ENCODE results near the gene DPP6. TPM values are rescaled to one million over a fixed set of nuclear protein-coding genes. Genes with fewer than 3 reads are reported as not detected.

DPP6 gene
- total RNA-seq, 1 donor from 2014 or later, result 0.39 TPM

- Histone ChIP-seq H3K4me2 (no peak overlapping the region), H2AFZ (replicated peaks) (no peak overlapping the region), H3K27me3 (no peaks in the 10 kb centered on the region), H4K20me1 (ENCODE audit: low read depth) (no peaks in the 10 kb centered on the region), H3K27ac (no peak overlapping the region), H3K4me1 (no peaks in the 10 kb centered on the region), H3K4me3 (no peak overlapping the region), H3F3A (ENCODE audit: low read depth) (peaks cover 10% of the 10 kb centered on the region), H3K79me2 (ENCODE audit: low read depth) (no peaks in the 10 kb centered on the region), H3K9me3 (ENCODE audit: low read depth) (no peaks in the 10 kb centered on the region), H3K36me3 (no peaks in the 10 kb centered on the region), H3K9ac (no peak overlapping the region)
- TF ChIP-seq CTCF (IDR thresholded peaks at IDR 0.05) (no peak), EZH2 (IDR thresholded peaks at IDR 0.05) (no peak), EZH2phosphoT487 (IDR thresholded peaks at IDR 0.05) (no peak)
- peaks cover 3% of the 10 kb centered on the region for H3K27me3 Mint-ChIP-seq (ENCODE audit: insufficient read depth, low read depth)
- no peaks in the 10 kb centered on the region for H3K36me3 Mint-ChIP-seq
- H3K9me3 Mint-ChIP-seq, result no peaks in the 10 kb centered on the region
- DNase-seq (ENCODE audit: low spot score), result no peak
- H3K4me1 Mint-ChIP-seq, result peaks cover 2% of the 10 kb centered on the region
- no peak overlapping the region for H3K27ac Mint-ChIP-seq
- no peak overlapping the region for H3K4me3 Mint-ChIP-seq
Observed at GRCh38 chr7:154576604-154577003, 524.4 kb downstream of the DPP6 start.

- H3K27ac Mint-ChIP-seq, result no peak overlapping the region
Observed at GRCh38 chr7:154577141-154577873, 525.1 kb downstream of the DPP6 start.

GRCh38 chr7:154578336-154578735, 526.1 kb downstream of the DPP6 start:
- H2AFZ ChIP-seq (replicated peaks), result no peak overlapping the region
- Mint-ChIP-seq H3K4me3 (no peak overlapping the region), H3K36me3 (no peaks in the 10 kb centered on the region), H3K4me1 (peaks cover 2% of the 10 kb centered on the region), H3K27ac (no peak overlapping the region), H3K27me3 (ENCODE audit: insufficient read depth, low read depth) (peaks cover 3% of the 10 kb centered on the region), H3K9me3 (no peaks in the 10 kb centered on the region)
- no peak overlapping the region for H3K27ac ChIP-seq
- no peak overlapping the region for H3K9ac ChIP-seq
- no peaks in the 10 kb centered on the region for H3K4me1 ChIP-seq
- TF ChIP-seq CTCF (IDR thresholded peaks at IDR 0.05), result no peak
- TF ChIP-seq EZH2 (IDR thresholded peaks at IDR 0.05), result no peak
- no peak for TF ChIP-seq EZH2phosphoT487 (IDR thresholded peaks at IDR 0.05)
- H3K36me3 ChIP-seq, result no peaks in the 10 kb centered on the region
- no peak overlapping the region for H3K4me3 ChIP-seq
- no peaks in the 10 kb centered on the region for H3K79me2 ChIP-seq (ENCODE audit: low read depth)
- no peak overlapping the region for H3K4me2 ChIP-seq
- H3K9me3 ChIP-seq (ENCODE audit: low read depth), result no peaks in the 10 kb centered on the region
- H3K27me3 ChIP-seq, result no peaks in the 10 kb centered on the region
- DNase-seq (ENCODE audit: low spot score), result no peak
- no peaks in the 10 kb centered on the region for H4K20me1 ChIP-seq (ENCODE audit: low read depth)
- H3F3A ChIP-seq (ENCODE audit: low read depth), result peaks cover 10% of the 10 kb centered on the region

More at GRCh38 chr7:154577141-154577873, 525.1 kb downstream of the DPP6 start:
- Histone ChIP-seq H3K4me1 (no peaks in the 10 kb centered on the region), H3K27me3 (no peaks in the 10 kb centered on the region), H3K36me3 (no peaks in the 10 kb centered on the region), H3K27ac (no peak overlapping the region), H2AFZ (replicated peaks) (no peak overlapping the region), H3F3A (ENCODE audit: low read depth) (peaks cover 10% of the 10 kb centered on the region), H3K4me2 (no peak overlapping the region), H3K4me3 (no peak overlapping the region), H4K20me1 (ENCODE audit: low read depth) (no peaks in the 10 kb centered on the region), H3K79me2 (ENCODE audit: low read depth) (no peaks in the 10 kb centered on the region), H3K9ac (no peak overlapping the region), H3K9me3 (ENCODE audit: low read depth) (no peaks in the 10 kb centered on the region)
- H3K36me3 Mint-ChIP-seq, result no peaks in the 10 kb centered on the region
- TF ChIP-seq CTCF (IDR thresholded peaks at IDR 0.05) (no peak), EZH2phosphoT487 (IDR thresholded peaks at IDR 0.05) (no peak), EZH2 (IDR thresholded peaks at IDR 0.05) (no peak)
- no peaks in the 10 kb centered on the region for H3K9me3 Mint-ChIP-seq
- H3K4me3 Mint-ChIP-seq, result no peak overlapping the region
- peaks cover 3% of the 10 kb centered on the region for H3K27me3 Mint-ChIP-seq (ENCODE audit: insufficient read depth, low read depth)
- H3K4me1 Mint-ChIP-seq, result peaks cover 2% of the 10 kb centered on the region
- no peak for DNase-seq (ENCODE audit: low spot score)

Measured in neural progenitor cell (in vitro differentiated cells).